ENCODE results near the gene TLL2. TPM values are rescaled to one million over a fixed set of nuclear protein-coding genes. Genes with fewer than 3 reads are reported as not detected.
"Not testable (repeated sequence)": the region's sequence is repeated elsewhere in the genome, so short reads cannot be mapped to it uniquely, and the experiment has no call there.

Gene TLL2
- 2.5 and 4.0 TPM in 2 replicates for total RNA-seq

DNA sequence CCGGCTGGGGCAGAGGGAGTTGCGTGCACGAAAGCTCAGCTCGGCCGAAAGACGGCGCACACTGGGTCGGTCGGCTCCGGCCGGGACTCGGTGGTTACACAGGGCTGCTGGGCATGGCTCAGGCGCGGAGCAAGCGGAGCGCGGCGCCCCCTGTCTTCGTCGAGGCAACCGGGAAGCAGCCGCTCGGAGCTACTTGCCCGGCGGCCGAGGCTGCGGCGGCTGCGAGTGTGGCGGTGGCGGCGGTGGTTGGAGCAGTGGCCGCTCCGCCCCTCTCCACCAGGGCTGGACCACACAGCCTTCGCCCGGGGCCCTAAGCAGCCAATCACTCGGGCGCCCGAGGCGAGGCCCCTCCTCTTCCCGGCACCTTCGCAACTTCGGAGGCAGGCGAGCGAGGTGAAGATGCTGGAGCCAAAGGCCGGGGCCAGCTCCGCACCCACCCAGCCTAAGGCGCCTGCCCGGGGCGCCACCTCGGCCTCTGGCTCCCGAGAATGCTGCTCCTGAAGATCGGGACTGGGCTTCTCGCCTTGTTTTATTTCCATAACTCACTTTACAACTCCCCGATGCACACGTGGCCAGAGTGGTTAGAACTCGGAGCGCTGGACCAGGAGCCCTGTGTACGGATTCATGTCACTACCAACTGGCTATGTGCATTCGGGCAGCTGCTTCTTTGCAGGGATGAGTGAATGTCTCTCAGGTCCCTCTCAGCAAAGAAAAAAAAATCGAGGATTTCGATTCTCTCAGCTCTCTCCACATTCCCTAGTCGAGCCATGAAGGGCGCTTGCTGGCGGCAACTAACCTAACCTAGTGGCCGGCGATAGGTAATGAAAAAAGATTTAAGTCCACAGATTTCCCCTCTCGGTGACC, at the start of gene TLL2:
Gene TLL2 (minus strand): TSS at position 229 of the 864 bp plus-strand sequence. CDS start 241 bp downstream, outside the sequence.
- DNase-seq (ENCODE audit: extremely low read depth, low read depth, low spot score), result no peak

DNA sequence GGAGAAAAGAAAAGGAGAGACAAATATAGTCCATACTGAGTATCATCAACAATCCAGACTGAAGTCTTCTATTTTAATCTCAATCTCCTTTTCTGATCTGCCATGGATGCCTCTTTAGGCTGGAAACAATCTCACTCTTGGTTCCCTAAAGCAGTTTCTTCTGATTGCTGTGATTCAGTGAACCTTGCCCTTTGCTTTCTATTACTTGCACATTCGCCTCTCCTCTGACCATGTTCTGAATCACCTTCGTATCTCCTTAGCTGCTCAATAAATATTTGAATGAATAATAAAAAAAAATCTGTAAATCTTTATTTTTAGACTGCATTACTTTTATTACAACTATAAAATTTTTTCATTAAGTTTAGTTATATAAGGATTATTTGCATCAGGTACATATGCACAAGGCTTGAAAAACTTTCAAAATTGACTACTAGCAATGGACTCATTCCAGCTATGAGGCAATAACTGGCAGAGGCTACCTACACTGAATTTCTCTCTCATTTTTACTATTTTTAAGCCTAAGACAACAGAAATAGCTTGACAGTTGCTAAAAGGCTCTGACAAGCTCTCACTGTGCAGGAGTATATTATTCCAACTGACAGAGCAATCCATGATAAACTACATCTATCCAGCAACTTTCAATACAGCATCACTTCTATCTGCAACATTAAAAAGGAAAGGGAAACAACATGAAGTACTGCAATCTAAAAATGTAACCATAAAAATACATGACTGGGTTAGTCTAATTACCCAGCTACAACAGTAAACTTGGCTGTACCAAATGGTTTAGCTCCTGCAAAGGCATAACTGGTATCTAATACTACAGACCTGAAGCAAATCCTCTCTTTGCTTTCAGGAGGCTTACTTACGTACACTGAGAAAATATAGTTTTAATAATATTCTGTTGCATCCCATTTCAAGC, 47.5 kb upstream of the TLL2 start:
- DNase-seq (ENCODE audit: extremely low read depth, low read depth, low spot score), result no peak

DNA sequence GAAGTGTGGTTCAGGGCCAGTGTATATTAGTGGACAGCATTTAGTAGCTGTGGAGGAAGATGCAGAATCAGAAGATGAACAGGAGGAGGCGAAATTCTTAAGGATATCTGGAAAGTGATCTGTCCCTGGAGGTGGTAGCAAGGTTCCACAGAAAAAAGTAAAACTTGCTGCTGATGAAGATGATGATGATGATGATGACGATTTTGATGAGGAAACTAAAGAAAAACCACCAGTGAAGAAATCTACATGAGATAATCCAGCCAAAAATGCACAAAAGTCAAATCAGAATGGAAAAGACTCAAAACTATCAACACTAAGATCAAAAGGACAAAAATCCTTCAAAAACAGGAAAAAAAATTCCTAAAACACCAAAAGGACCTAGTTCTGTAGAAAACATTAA, 46.8 kb upstream of the TLL2 start:
- no peak for DNase-seq (ENCODE audit: extremely low read depth, low read depth, low spot score)

DNA sequence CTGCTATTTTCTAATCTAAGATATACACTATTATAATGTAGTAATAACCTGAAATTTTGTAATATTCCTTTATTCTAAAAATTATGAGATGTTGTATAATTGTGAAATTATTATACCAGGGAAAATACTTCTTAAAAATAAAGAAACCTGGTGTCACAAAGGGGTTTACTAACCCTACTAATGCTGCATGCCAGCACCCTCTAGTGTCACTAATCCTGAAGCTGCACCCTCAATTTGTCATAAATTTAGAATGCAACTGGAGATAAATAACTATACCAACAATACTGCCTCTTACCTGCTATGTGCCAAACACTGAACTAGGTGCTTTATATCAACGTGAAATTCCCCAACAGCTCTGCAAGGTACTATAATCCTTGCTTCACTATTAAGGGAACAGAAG, 42.3 kb upstream of the TLL2 start:
- DNase-seq (ENCODE audit: extremely low read depth, low read depth, low spot score), result no peak

DNA sequence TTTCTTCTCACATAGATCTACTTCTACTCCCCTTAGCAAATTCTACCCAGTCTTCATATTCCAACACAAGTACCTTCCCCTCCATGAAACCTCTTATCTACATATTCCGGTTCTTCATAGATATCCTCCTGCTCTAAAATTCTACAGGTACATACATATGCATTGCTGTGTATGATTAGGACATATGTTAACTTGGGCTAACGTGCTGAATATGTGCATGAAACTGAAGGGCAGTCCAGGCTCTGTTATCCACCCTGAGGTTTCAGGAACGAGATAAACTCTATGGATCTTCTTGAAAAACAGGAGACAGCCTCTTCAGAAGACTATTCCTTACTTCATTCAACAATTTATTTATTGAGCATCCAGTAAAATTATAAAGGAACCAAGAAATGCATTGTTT, 41.6 kb upstream of the TLL2 start:
- DNase-seq (ENCODE audit: extremely low read depth, low read depth, low spot score), result no peak

DNA sequence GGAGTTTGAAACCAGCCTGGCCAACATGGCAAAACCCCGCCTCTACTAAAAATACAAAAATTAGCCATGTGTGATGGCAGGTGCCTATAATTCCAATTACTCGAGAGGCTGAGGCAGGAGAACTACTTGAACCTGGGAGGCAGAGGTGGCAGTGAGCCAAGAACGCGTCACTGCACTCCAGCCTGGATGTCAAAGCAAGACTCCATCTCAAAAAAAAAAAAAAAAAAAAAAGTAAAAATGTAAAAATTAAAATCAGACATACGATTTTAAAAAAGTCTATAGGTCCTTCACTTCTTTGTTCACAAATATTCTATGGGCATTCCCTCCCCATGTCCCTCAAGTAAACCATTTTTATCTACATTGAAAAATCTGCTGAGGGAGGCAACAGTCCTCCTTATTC, 34.9 kb upstream of the TLL2 start:
- no peak for DNase-seq (ENCODE audit: extremely low read depth, low read depth, low spot score)

DNA sequence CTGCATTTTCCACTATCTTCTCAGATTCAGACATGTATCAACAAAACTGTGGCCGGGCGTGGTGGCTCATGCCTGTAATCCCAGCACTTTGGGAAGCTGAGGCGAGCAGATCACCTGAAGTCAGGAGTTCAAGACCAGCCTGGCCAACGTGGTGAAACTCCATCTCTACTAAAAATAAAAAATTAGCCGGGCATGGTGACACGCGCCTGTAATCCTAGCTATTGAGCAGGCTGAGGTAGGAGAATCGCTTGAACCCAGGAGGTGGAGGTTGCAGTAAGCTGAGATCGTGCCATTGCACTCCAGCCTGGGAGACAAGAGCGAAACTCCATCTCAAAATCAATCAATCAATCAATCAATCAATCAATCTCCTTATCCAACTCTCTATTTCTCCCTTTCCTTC, 31.8 kb upstream of the TLL2 start:
- not testable (repeated sequence) for DNase-seq (ENCODE audit: extremely low read depth, low read depth, low spot score)

DNA sequence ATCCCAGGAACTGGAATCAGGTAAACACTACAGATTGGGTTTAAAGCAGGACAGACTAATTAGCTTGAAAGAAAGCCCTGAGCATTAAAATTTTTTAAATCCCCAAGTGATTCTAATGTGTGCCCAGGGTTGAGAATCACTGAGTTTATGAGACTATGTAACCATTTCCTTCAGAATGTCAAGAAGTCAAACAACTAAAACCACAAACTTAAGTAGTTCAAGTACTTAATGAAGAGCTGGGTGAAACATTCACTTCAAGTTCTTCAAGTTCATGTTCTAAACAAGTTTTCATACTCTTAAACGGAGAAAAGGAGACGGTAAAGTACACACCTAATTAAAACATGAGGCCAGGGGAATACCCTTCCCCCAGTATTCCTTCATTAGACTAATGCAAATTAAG, 28.2 kb upstream of the TLL2 start:
- no peak for DNase-seq (ENCODE audit: extremely low read depth, low read depth, low spot score)

DNA sequence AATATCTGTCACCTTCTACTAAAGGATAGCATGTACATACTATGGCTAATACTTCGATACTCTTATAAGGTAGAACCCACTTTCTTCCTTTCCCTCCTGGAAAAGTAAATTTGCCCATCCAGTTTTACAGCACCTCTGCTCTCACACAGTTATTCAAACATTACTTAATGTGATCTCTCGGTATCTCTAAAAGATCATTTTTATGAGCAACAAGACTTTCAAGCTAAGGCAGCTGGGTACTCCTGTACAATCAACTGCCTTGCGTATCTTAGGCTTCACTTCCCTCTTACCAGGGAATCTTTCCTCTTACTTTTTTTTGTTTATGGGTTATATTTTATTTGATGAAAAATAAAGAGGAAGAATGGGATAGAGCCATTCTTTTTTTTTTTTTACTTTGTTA, 26.5 kb upstream of the TLL2 start:
- DNase-seq (ENCODE audit: extremely low read depth, low read depth, low spot score), result no peak

DNA sequence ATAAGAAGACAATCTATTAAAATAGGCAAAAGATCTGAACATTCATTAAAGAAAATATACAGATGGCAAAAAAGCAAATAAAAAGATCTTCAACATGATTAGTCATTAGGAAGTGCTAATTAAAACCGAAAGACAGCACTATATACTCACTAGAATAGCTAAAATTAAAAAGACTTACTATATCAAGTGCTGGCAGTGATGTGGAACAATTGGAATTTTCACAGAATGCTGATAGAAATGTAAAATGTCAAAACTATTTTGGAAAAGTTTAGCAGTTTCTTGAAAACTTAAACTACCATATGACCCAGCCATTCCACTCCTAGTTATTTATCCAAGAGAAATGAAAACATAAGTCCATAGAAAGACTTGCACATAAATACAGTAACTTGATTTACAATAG, 25.0 kb upstream of the TLL2 start:
- no peak for DNase-seq (ENCODE audit: extremely low read depth, low read depth, low spot score)

DNA sequence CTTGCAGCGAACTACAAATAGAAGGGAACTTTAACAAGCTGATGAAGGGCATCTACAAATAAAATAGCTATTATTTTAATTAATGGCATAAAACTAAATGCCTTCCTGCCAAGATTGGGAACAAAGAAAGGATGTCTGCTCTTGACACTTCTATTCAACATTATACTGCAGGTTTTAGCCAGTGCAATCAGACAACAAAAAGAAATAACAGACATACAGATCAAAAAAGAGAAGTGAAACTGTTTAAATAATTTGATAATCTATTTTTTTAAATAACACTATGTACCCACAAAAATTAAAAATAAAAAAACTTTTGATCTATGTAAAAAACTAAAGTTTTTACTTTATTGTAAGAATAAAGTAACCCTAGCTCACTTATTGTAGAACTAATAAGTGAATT, 22.4 kb upstream of the TLL2 start:
- DNase-seq (ENCODE audit: extremely low read depth, low read depth, low spot score), result no peak

DNA sequence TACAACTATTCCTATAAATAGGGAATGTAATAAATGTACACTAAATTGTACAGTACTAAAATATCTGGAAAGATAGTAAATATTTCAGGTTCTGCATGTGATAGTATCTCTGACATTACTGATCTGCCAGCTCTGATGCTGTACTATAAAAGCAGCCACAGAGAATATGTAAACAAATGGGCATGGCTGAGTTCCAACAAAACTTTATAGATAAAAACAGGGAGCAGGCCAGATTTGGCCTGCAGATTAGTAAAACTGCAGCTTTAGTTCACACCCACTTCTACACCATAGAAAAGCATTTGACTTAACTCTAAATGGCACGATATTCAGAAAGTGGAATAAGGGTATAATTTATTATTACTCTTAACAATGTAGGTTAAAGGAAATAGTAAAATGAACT, 18.8 kb upstream of the TLL2 start:
- no peak for DNase-seq (ENCODE audit: extremely low read depth, low read depth, low spot score)

DNA sequence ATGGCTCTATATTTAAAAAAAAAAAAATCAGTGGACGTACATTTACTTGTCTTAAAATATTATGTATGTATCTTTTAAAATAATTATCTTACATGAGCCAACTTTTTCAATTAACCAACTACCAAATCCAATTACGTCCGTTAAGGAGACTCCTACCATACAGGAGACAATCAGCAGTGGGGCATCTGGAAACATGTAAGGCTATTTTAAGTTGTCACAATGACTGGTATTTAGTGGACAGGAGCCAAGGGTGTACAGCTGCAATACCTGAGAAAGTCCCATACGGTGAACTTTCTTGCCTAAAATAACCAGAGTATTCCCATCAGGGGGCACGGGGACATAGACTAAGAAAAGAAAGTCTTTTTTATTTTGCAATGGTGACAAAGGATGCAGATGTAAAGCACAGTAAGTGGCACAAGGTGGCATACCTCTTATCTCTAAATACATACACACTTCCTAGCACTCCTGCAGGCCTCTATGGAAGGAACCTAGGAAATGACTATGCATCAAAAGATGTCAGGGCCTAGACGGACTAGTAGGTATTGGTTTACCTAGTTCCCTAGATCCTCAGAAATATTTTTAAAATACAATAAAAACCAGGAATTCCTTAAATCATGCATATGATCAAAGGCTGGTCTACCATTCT, 16.0 kb upstream of the TLL2 start:
- DNase-seq (ENCODE audit: extremely low read depth, low read depth, low spot score), result no peak

DNA sequence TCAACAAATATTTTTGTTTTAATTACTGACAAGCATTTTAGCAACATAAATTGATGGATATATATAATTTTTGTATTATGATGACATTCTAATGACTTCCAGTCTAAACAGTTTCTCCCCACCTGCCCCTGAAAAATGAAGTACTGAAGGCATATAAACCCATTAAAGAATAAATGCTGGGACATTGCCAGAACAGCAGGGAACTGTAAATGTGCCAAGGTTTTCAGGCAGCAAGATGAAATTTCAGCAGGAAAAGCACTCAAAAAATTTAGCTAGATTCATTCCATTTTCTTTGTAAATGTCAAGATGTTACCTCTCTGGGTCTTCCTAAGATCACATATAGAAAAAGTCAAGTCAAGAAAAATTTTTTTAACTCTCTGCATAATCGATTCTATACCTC, 11.0 kb upstream of the TLL2 start:
- DNase-seq (ENCODE audit: extremely low read depth, low read depth, low spot score), result no peak

DNA sequence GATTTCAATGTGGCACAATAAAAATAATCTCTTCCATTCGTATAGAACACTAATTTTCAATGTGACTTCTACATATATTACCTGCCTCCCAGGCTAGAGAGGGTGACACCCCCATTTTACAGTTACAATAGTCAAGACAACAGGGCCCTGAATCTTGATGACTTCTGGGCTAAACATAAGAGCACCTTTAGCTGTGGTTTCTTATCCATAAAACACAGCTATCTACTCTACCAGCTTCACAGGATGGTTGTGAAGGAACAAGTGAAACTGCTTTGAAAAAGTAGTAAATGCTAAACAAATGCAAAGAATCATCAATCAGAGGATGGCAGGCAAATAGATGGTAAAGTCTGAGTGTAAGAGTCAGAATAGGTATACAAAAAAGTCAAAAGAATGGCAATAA, 3.6 kb upstream of the TLL2 start:
- DNase-seq (ENCODE audit: extremely low read depth, low read depth, low spot score), result no peak

DNA sequence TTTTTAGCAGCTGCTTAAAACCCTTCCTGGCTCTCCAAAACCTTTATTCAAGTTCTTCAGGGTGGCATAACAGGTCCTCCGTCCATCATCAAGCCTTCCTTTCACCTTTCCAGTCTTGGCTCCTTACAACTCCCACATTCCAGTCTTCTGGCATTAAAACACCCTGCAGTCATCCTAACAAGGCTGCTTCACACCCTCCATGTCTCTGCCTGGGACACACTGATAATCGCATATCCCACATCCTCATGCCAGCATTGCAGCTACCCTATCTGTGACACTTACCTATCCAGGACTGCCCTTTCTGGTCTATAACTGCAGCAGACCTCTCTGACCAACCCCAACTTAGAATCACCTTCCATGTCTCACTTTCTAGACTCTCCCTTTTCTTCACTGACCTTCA, 2.6 kb upstream of the TLL2 start:
- DNase-seq (ENCODE audit: extremely low read depth, low read depth, low spot score), result no peak

DNA sequence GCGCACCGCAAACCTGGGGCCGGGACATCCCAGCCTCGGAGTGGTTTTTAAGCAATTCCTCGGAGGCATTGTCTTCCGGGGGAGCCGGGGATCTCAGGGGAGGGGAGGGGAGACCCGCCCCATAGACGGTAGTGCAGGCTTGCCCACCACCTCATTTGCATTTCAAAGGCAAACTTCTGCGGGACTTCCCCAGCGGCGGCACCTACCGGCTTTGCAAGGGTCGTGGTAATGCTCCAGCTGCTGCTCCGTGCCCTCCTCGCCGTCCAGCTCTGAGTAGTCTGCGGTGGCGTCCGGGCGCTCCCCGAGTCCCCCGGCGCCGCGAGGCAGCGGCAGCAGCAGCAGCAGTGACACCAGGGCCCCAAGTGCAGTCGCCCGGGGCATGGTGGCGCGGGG, 425 bp downstream of the TLL2 start:
- no peak for DNase-seq (ENCODE audit: extremely low read depth, low read depth, low spot score)

DNA sequence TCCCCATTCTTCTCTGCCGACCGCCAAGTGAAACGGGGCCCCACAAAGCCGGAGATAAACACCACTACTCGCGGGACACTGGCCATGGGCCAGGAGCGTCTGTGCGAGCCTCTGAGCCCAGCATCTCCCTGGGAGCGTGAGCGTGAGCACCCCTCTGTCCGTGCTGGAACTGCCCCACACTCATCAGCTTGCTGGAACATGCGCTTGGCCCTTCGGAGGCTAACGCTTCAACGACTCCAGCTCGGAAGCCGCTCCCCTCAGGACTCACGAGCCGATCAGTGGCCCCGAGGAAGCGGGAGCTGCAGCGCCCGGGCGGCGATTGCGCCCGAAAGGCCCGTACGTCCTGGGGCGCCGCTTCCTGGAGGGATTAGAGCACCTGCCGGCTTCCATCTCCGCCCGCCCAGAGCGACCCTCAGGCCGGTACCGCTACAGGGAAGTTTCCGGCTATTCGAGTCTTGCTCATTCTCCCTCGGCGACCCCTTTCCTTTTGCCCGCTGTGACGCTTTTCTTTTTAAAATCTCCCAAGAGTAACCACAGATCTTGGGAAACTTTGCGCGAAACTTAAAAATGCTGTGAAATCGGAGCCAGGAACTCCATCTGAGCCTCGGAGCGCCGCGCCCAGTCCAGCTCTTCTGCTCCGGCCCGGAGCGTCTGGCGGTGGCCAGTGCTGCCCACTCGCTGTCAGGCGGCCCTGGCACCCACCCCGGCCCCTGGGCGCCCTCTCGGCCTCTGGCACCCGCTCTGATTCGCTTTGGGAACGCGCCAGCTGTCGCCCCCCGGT, 1.0 kb downstream of the TLL2 start:
- no peak for DNase-seq (ENCODE audit: extremely low read depth, low read depth, low spot score)

DNA sequence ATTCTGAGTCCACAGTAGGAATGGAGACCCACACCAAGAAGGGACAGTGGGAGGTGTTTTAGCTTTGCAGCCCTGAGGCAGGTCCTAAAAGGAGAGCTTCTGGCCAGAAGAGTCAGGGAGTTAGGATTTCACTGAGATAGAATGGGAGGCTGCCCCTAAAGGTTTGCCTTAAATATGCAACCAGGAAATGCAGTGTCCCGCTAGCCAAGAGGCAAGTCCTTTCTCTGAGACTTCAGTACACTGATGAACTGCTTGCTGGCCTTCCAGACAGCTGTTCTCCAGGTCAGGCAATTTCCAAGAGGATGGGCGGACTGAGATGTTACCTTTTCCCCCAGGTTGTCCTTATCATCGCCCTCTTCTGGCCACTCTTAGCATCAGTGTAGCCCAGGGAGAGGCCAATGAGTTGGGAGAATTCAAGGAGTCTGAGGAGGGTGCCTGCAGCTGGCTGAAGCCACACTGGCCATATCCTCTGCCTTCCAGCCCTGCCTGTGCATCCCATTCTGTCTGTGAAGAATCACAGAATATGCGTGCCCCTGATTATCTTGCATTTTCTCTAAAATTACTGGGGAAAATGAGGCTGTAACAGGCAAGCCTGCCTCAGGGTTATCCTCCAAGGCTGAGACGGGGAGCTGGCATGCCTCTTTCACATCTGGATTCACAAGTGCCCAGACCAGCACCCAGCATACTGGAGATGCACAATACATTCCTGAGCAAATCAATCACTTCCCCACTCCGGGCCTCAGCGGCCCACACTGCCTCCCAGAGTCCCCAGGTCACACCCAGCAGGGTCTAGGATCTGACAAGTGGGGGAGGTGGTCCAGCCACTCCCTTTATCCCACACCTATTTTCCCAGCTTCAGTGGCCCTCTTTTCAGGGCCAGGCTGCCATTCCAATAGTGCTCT, 2.4 kb downstream of the TLL2 start:
- no peak for DNase-seq (ENCODE audit: extremely low read depth, low read depth, low spot score)

Measured in glomerular endothelial cell (primary cell).